Measurements from ENCODE around the gene SDSL. TPM values are rescaled to one million over a fixed set of nuclear protein-coding genes. Genes with fewer than 3 reads are reported as not detected.

The SDSL gene
- total RNA-seq, 1 experiment from 2014 or later, result 0.52 TPM

- TF ChIP-seq ZNF281 (CRISPR knock-in tag; IDR thresholded peaks at IDR 0.05), result no peak
- TF ChIP-seq TEAD4 (CRISPR knock-in tag; IDR thresholded peaks at IDR 0.05), result no peak
- no peak for TF ChIP-seq ETV6 (CRISPR knock-in tag; IDR thresholded peaks at IDR 0.05)
- TF ChIP-seq FOXJ3 (CRISPR knock-in tag; IDR thresholded peaks at IDR 0.05; ENCODE audit: borderline replicate concordance), result no peak
- no peak for TF ChIP-seq NR2C2 (CRISPR knock-in tag; IDR thresholded peaks at IDR 0.05)
Observed at GRCh38 chr12:113440947-113441782, 19.0 kb downstream of the SDSL start (continued).

GRCh38 chr12:113443030-113443539 is 20.9 kb downstream of the SDSL start:
- ChIA-PET CTCF (interaction anchor here (1.1 to 3.7 kb wide), 3 partner anchors 10 to 19 kb away, joined by 3 to 24 read pairs (median 10); no protein-coding TSS in a partner anchor), POLR2A (no interaction called here)
- no peak for DNase-seq (ENCODE audit: low spot score)
- no peak for ATAC-seq
- peaks cover 3% of the 10 kb centered on the region; the same call in 1 of the 2 replicates for H3K4me1 Mint-ChIP-seq
- peaks cover 9% of the 10 kb centered on the region for H3K27me3 Mint-ChIP-seq (ENCODE audit: low read depth)
- no peak overlapping the region for H3K27ac Mint-ChIP-seq
- H3K4me3 Mint-ChIP-seq, result no peak overlapping the region
- TF ChIP-seq ELF4 (CRISPR knock-in tag; IDR thresholded peaks at IDR 0.05; ENCODE audit: low read depth), result no peak
- 0 out of 2 replicates have a peak, but pooled peaks have one; percentile 14 for TF ChIP-seq USF2 (CRISPR knock-in tag; IDR thresholded peaks at IDR 0.05)
- no peak for TF ChIP-seq ZNF396 (CRISPR knock-in tag; IDR thresholded peaks at IDR 0.05; ENCODE audit: borderline replicate concordance)
- peaks cover 18% of the 10 kb centered on the region for H3K9me3 Mint-ChIP-seq
- no peaks in the 10 kb centered on the region for H3K36me3 Mint-ChIP-seq

GRCh38 chr12:113445544-113446171 is 23.5 kb downstream of the SDSL start:
- Mint-ChIP-seq H3K4me1 (no peaks in the 10 kb centered on the region), H3K4me3 (no peak overlapping the region), H3K27ac (no peak overlapping the region), H3K9me3 (peaks cover 18% of the 10 kb centered on the region), H3K27me3 (ENCODE audit: low read depth) (peaks cover 9% of the 10 kb centered on the region), H3K36me3 (no peaks in the 10 kb centered on the region)
- POLR2A ChIA-PET, result no interaction called here
- TF ChIP-seq TEAD1 (CRISPR knock-in tag; IDR thresholded peaks at IDR 0.05), result no peak
- no peak for TF ChIP-seq ZNF532 (CRISPR knock-in tag; IDR thresholded peaks at IDR 0.05; ENCODE audit: borderline replicate concordance)
- no peak for TF ChIP-seq IRF1 (CRISPR knock-in tag; IDR thresholded peaks at IDR 0.05)
- TF ChIP-seq HMGA2 (CRISPR knock-in tag; IDR thresholded peaks at IDR 0.05), result no peak
- no peak for TF ChIP-seq SP1 (CRISPR knock-in tag; conservative IDR thresholded peaks at IDR 0.05)
- no peak for TF ChIP-seq NR2C2 (CRISPR knock-in tag; IDR thresholded peaks at IDR 0.05)
- TF ChIP-seq ZNF232 (CRISPR knock-in tag; IDR thresholded peaks at IDR 0.05), result no peak
- TF ChIP-seq ARID4B (CRISPR knock-in tag; IDR thresholded peaks at IDR 0.05; ENCODE audit: borderline replicate concordance), result no peak
- no peak for TF ChIP-seq NFATC4 (CRISPR knock-in tag; IDR thresholded peaks at IDR 0.05)
- ATAC-seq, result no peak
- CTCF ChIA-PET, result interaction anchor here (1.4 to 3.3 kb wide), 2 partner anchors 16 to 20 kb away, joined by 8 to 15 read pairs; no protein-coding TSS in a partner anchor
- DNase-seq (ENCODE audit: low spot score), result no peak
